ENCODE data around the gene KMT2E.

Gene KMT2E

DNA sequence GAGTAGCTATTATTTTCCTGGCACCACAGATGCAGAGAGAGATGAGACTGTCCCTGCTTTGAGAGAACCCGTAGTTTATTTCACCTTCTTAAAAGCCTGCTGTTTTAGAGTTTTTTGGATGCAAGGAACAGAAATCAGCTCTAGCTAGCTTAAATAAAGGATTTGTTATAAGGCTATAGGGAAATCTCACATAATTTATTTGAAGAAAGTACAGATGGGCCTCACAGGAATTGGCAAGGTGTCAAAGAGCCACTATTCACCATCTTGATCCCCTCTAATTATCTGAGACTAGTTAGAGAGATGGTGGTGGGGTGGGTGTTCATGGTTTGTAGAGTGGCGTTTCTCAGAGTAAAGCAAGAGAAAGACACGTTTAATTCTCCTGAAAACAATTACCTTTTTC is 7.3 kb downstream of the KMT2E start:
- Histone ChIP-seq H3F3A (ENCODE audit: control insufficient read depth, insufficient read depth) (peaks cover 21% of the 10 kb centered on the region), H3K9me2 (replicated peaks; ENCODE audit: control insufficient read depth, low read length) (no peaks in the 10 kb centered on the region), H3K79me2 (ENCODE audit: control insufficient read depth, low read length) (peaks cover 100% of the 10 kb centered on the region), H3K4me1 (ENCODE audit: control insufficient read depth, low read length) (peaks cover 99% of the 10 kb centered on the region), H3K9me3 (ENCODE audit: control insufficient read depth, insufficient read depth, low read length) (no peaks in the 10 kb centered on the region), H3K4me2 (ENCODE audit: low read length) (peak overlapping the region; percentile 77), H3K27ac (ENCODE audit: low read depth, low read length) (peak overlapping the region; percentile 43), H3K36me3 (ENCODE audit: control insufficient read depth, low read length) (peaks cover 30% of the 10 kb centered on the region), H3K27me3 (ENCODE audit: control insufficient read depth, low read length) (no peaks in the 10 kb centered on the region), H3K4me3 (ENCODE audit: low read length) (peak overlapping the region; percentile 54), H4K20me1 (ENCODE audit: control insufficient read depth, insufficient read depth, low read depth, low read length) (peaks cover 71% of the 10 kb centered on the region)
- no peak for TF ChIP-seq EZH2phosphoT487 (IDR thresholded peaks at IDR 0.05; ENCODE audit: borderline replicate concordance, low read length)
- TF ChIP-seq, protein P1, sequence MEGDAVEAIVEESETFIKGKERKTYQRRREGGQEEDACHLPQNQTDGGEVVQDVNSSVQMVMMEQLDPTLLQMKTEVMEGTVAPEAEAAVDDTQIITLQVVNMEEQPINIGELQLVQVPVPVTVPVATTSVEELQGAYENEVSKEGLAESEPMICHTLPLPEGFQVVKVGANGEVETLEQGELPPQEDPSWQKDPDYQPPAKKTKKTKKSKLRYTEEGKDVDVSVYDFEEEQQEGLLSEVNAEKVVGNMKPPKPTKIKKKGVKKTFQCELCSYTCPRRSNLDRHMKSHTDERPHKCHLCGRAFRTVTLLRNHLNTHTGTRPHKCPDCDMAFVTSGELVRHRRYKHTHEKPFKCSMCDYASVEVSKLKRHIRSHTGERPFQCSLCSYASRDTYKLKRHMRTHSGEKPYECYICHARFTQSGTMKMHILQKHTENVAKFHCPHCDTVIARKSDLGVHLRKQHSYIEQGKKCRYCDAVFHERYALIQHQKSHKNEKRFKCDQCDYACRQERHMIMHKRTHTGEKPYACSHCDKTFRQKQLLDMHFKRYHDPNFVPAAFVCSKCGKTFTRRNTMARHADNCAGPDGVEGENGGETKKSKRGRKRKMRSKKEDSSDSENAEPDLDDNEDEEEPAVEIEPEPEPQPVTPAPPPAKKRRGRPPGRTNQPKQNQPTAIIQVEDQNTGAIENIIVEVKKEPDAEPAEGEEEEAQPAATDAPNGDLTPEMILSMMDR (IDR thresholded peaks at IDR 0.05; ENCODE audit: low read depth, low read length, poor library complexity, severe bottlenecking), result no peak

DNA sequence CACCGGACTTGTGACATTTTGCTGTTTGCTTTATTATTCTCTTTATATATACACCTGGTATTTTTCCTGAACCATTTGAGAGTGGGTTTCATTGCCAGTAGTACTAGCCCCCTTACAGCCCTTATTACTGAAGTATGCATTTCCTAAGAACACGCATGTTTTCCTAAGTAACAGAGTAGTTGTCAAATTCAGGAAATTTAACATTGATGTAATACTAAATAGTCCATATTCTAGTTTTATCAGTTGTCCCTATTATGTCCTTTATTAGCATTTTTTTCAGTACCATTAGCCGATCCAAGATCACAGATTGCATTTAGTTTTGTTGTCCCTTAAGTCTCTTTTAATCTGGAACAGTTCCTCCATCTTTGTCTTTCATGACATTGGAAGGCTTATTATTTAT is 8.0 kb downstream of the KMT2E start:
- H3K27me3 ChIP-seq (ENCODE audit: control insufficient read depth, low read length), result no peaks in the 10 kb centered on the region

DNA sequence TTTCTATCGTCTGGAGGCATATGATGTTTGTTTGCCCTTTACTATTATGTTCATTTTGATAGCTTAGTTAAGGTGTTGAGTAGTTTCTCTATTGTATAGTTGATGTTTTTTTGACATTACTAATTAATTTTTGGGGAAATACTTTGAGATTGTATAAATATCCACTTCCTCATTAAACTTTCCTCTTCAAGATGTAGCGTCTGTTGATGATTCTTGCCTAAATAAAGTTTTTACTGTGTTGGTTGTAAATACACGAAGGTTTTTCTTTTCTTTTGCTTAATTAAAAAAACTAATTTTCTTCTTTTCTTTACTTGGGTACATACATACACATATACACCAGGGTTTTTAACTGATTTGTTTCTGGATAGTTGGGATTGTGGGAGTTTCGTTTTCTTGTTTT is 8.5 kb downstream of the KMT2E start:
- Histone ChIP-seq H3K9me2 (replicated peaks; ENCODE audit: control insufficient read depth, low read length) (no peaks in the 10 kb centered on the region), H3K4me3 (ENCODE audit: low read length) (peak overlapping the region; percentile 54), H3K27ac (ENCODE audit: low read depth, low read length) (peak overlapping the region; percentile 35), H3K27me3 (ENCODE audit: control insufficient read depth, low read length) (no peaks in the 10 kb centered on the region), H3F3A (ENCODE audit: control insufficient read depth, insufficient read depth) (peaks cover 19% of the 10 kb centered on the region), H3K79me2 (ENCODE audit: control insufficient read depth, low read length) (peaks cover 100% of the 10 kb centered on the region), H4K20me1 (ENCODE audit: control insufficient read depth, insufficient read depth, low read depth, low read length) (peaks cover 69% of the 10 kb centered on the region), H3K4me1 (ENCODE audit: control insufficient read depth, low read length) (peaks cover 99% of the 10 kb centered on the region), H3K9me3 (ENCODE audit: control insufficient read depth, insufficient read depth, low read length) (no peaks in the 10 kb centered on the region), H3K4me2 (ENCODE audit: low read length) (peak overlapping the region; percentile 77), H3K36me3 (ENCODE audit: control insufficient read depth, low read length) (peaks cover 23% of the 10 kb centered on the region)
- TF ChIP-seq, protein P1 (IDR thresholded peaks at IDR 0.05; ENCODE audit: low read depth, low read length, poor library complexity, severe bottlenecking), result no peak
- no peak for TF ChIP-seq EZH2phosphoT487 (IDR thresholded peaks at IDR 0.05; ENCODE audit: borderline replicate concordance, low read length)

More for the DNA sequence above, 8.0 kb downstream of the KMT2E start:
- Histone ChIP-seq H3K4me2 (ENCODE audit: low read length) (peak overlapping the region; percentile 77), H3K9me2 (replicated peaks; ENCODE audit: control insufficient read depth, low read length) (no peaks in the 10 kb centered on the region), H3K36me3 (ENCODE audit: control insufficient read depth, low read length) (peaks cover 28% of the 10 kb centered on the region), H3F3A (ENCODE audit: control insufficient read depth, insufficient read depth) (peaks cover 21% of the 10 kb centered on the region), H3K79me2 (ENCODE audit: control insufficient read depth, low read length) (peaks cover 100% of the 10 kb centered on the region), H3K4me1 (ENCODE audit: control insufficient read depth, low read length) (peaks cover 99% of the 10 kb centered on the region), H4K20me1 (ENCODE audit: control insufficient read depth, insufficient read depth, low read depth, low read length) (peaks cover 69% of the 10 kb centered on the region), H3K4me3 (ENCODE audit: low read length) (peak overlapping the region; percentile 54), H3K9me3 (ENCODE audit: control insufficient read depth, insufficient read depth, low read length) (no peaks in the 10 kb centered on the region), H3K27ac (ENCODE audit: low read depth, low read length) (peak overlapping the region; percentile 35)
- TF ChIP-seq, protein P1 (IDR thresholded peaks at IDR 0.05; ENCODE audit: low read depth, low read length, poor library complexity, severe bottlenecking), result no peak
- no peak for TF ChIP-seq EZH2phosphoT487 (IDR thresholded peaks at IDR 0.05; ENCODE audit: borderline replicate concordance, low read length)

Data from DOHH2 (cell line).